ENCODE data around the gene XRCC3. TPM values are rescaled to one million over a fixed set of nuclear protein-coding genes. Genes with fewer than 3 reads are reported as not detected.

XRCC3 gene
- total RNA-seq, 1 donor from 2014 or later = 4.1 TPM

GRCh38 chr14:103731481-103731880 lies 16.2 kb upstream of the XRCC3 start:
- no peak for TF ChIP-seq CTCF (IDR thresholded peaks at IDR 0.05; ENCODE audit: borderline replicate concordance)
- H3K36me3 ChIP-seq = peaks cover 74% of the 10 kb centered on the region
- no peaks in the 10 kb centered on the region for H3K9me3 ChIP-seq (replicated peaks)
- no peak overlapping the region for H3K4me3 ChIP-seq
- peak overlapping the region; percentile 30 for H3K27ac ChIP-seq (replicated peaks)
- DNase-seq = no peak
- no peaks in the 10 kb centered on the region for H3K27me3 ChIP-seq (ENCODE audit: low read depth)
- peaks cover 59% of the 10 kb centered on the region for H3K4me1 ChIP-seq
- intact Hi-C loops (cut with micrococcal nuclease) = no loop called here

- TF ChIP-seq CTCF (IDR thresholded peaks at IDR 0.05; ENCODE audit: borderline replicate concordance) = peak; percentile 25
- Histone ChIP-seq H3K36me3 (peaks cover 65% of the 10 kb centered on the region), H3K27ac (replicated peaks) (peak overlapping the region; percentile 68), H3K4me3 (no peak overlapping the region), H3K4me1 (peaks cover 57% of the 10 kb centered on the region), H3K9me3 (replicated peaks) (no peaks in the 10 kb centered on the region), H3K27me3 (ENCODE audit: low read depth) (no peaks in the 10 kb centered on the region)
- DNase-seq = peak; percentile 71
- intact Hi-C loops (cut with micrococcal nuclease) = no loop called here
These were observed 15.3 kb upstream of the XRCC3 start for GRCh38 chr14:103730490-103731035.

- intact Hi-C loops (cut with micrococcal nuclease) = no loop called here
- no peak overlapping the region for H3K4me3 ChIP-seq
- H3K4me1 ChIP-seq = peaks cover 57% of the 10 kb centered on the region
- TF ChIP-seq CTCF (IDR thresholded peaks at IDR 0.05; ENCODE audit: borderline replicate concordance) = no peak
- DNase-seq = no peak
- H3K36me3 ChIP-seq = peaks cover 57% of the 10 kb centered on the region
- H3K27ac ChIP-seq (replicated peaks) = peak overlapping the region; percentile 68
- no peaks in the 10 kb centered on the region for H3K27me3 ChIP-seq (ENCODE audit: low read depth)
- no peaks in the 10 kb centered on the region for H3K9me3 ChIP-seq (replicated peaks)
These were observed 14.5 kb upstream of the XRCC3 start for GRCh38 chr14:103729496-103730448.

- intact Hi-C loops (cut with micrococcal nuclease) = no loop called here
- no peak for DNase-seq
- Histone ChIP-seq H3K9me3 (replicated peaks) (no peaks in the 10 kb centered on the region), H3K27ac (replicated peaks) (no peak overlapping the region), H3K4me1 (peaks cover 62% of the 10 kb centered on the region), H3K4me3 (no peak overlapping the region), H3K27me3 (ENCODE audit: low read depth) (no peaks in the 10 kb centered on the region), H3K36me3 (peaks cover 46% of the 10 kb centered on the region)
- no peak for TF ChIP-seq CTCF (IDR thresholded peaks at IDR 0.05; ENCODE audit: borderline replicate concordance)
These were observed 13.5 kb upstream of the XRCC3 start for GRCh38 chr14:103728721-103729120.

- Histone ChIP-seq H3K9me3 (replicated peaks) (no peaks in the 10 kb centered on the region), H3K27me3 (ENCODE audit: low read depth) (no peaks in the 10 kb centered on the region), H3K4me3 (no peak overlapping the region), H3K27ac (replicated peaks) (no peak overlapping the region), H3K36me3 (peaks cover 40% of the 10 kb centered on the region), H3K4me1 (peaks cover 64% of the 10 kb centered on the region)
- intact Hi-C loops (cut with micrococcal nuclease) = no loop called here
- TF ChIP-seq CTCF (IDR thresholded peaks at IDR 0.05; ENCODE audit: borderline replicate concordance) = no peak
- DNase-seq = no peak
These were observed 12.9 kb upstream of the XRCC3 start for GRCh38 chr14:103728141-103728540.
